Measurements from ENCODE around the gene MORF4L2. TPM values are rescaled to one million over a fixed set of nuclear protein-coding genes. Genes with fewer than 3 reads are reported as not detected.
A peak's percentile ranks its signal among the peaks of the same experiment; 100 is the strongest.

The MORF4L2 gene
- polyA plus RNA-seq, 1 of the 3 experiments (the other 2 are of a cell fraction), result 221 TPM

DNA sequence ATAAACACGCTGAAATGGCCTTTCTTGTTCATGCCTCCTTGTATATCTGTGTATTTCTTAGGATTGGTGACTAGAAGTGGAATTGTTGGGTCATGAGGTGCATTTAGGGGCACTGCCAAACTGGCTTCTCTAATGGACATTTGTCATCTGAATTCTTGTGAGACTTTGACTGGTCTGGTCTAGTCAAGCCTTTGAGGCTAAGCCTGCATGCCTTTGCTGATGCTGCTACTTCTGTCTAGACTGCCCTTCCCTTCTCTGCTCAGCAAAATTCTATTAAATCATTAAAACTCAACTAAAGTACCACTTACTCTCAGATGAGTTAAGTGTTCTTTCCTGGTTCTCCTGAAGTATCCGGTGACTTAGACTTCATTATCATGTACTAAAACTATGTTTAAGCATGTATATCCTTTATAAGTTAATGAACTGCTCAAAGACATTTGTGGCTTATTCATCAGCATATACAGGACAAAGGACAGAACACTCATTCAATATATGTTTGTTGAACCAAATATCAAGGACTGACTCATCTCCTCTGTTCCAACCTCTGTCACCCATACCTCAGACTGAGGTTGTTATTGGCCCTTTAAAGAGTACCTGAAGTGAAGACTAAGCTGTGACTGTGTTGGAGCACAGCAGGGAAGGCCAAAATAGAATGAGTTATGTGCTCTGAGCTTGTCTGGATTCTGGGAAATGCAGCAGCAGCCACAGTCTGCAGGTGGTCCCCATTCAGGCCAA, 48.7 kb downstream of the MORF4L2 start (continued):
- TF ChIP-seq, protein P1, sequence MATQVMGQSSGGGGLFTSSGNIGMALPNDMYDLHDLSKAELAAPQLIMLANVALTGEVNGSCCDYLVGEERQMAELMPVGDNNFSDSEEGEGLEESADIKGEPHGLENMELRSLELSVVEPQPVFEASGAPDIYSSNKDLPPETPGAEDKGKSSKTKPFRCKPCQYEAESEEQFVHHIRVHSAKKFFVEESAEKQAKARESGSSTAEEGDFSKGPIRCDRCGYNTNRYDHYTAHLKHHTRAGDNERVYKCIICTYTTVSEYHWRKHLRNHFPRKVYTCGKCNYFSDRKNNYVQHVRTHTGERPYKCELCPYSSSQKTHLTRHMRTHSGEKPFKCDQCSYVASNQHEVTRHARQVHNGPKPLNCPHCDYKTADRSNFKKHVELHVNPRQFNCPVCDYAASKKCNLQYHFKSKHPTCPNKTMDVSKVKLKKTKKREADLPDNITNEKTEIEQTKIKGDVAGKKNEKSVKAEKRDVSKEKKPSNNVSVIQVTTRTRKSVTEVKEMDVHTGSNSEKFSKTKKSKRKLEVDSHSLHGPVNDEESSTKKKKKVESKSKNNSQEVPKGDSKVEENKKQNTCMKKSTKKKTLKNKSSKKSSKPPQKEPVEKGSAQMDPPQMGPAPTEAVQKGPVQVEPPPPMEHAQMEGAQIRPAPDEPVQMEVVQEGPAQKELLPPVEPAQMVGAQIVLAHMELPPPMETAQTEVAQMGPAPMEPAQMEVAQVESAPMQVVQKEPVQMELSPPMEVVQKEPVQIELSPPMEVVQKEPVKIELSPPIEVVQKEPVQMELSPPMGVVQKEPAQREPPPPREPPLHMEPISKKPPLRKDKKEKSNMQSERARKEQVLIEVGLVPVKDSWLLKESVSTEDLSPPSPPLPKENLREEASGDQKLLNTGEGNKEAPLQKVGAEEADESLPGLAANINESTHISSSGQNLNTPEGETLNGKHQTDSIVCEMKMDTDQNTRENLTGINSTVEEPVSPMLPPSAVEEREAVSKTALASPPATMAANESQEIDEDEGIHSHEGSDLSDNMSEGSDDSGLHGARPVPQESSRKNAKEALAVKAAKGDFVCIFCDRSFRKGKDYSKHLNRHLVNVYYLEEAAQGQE (IDR thresholded peaks at IDR 0.05; ENCODE audit: low read depth, low read length), result no peak
- TF ChIP-seq GABPA (IDR thresholded peaks at IDR 0.05; ENCODE audit: low read depth), result no peak
- no peak for TF ChIP-seq SIN3A (IDR thresholded peaks at IDR 0.05; ENCODE audit: borderline replicate concordance, low read depth, low read length)

DNA sequence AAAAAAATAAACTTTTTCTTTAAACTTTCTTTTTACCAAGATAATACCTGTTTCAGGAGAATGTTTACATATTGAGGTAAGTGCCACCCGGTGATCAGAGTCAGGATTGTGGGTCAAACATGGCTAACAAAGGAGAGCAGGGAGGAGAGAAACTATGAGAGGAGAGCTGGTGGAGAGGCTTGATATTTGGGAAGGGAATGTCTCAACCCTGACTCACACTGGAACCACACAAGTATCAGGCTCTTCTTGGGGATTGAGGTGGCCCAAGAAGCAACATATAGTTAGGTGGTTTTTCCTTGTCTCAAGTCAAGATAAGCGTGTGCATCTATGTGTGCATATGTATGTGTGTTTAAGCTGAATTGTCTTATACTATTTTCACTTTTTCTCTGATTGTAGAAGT, 51.1 kb downstream of the MORF4L2 start:
- H2AFZ ChIP-seq (ENCODE audit: low read depth), result 0 out of 2 replicates have a peak overlapping the region, but pooled peaks have one; percentile 41
- TF ChIP-seq FOSL2 (IDR thresholded peaks at IDR 0.05; ENCODE audit: borderline replicate concordance, low read depth) (no peak), POLR2AphosphoS5 (IDR thresholded peaks at IDR 0.05; ENCODE audit: low read depth, low read length) (no peak), SMC3 (IDR thresholded peaks at IDR 0.05; ENCODE audit: low read depth, low read length) (no peak), CHD2 (IDR thresholded peaks at IDR 0.05; ENCODE audit: low read length, partially characterized antibody) (no peak), NFIC (IDR thresholded peaks at IDR 0.05; ENCODE audit: borderline replicate concordance) (no peak), MXI1 (IDR thresholded peaks at IDR 0.05; ENCODE audit: low read depth, low read length) (no peak), EP300 (IDR thresholded peaks at IDR 0.05; ENCODE audit: borderline replicate concordance in 1 of 2, low read depth in 1 of 2, low read length in 1 of 2) (no peak), SIN3A (IDR thresholded peaks at IDR 0.05; ENCODE audit: borderline replicate concordance, low read depth, low read length) (no peak), GABPA (IDR thresholded peaks at IDR 0.05; ENCODE audit: low read depth) (no peak), TAF1 (IDR thresholded peaks at IDR 0.05; ENCODE audit: borderline replicate concordance, low read depth, low read length) (no peak), GATA2 (CRISPR knock-in tag; IDR thresholded peaks at IDR 0.05) (no peak), RXRA (IDR thresholded peaks at IDR 0.05; ENCODE audit: borderline replicate concordance, low read depth) (no peak), RAD21 (IDR thresholded peaks at IDR 0.05; ENCODE audit: low read length) (no peak)
- TF ChIP-seq, protein P2, sequence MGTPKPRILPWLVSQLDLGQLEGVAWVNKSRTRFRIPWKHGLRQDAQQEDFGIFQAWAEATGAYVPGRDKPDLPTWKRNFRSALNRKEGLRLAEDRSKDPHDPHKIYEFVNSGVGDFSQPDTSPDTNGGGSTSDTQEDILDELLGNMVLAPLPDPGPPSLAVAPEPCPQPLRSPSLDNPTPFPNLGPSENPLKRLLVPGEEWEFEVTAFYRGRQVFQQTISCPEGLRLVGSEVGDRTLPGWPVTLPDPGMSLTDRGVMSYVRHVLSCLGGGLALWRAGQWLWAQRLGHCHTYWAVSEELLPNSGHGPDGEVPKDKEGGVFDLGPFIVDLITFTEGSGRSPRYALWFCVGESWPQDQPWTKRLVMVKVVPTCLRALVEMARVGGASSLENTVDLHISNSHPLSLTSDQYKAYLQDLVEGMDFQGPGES (IDR thresholded peaks at IDR 0.05; ENCODE audit: low read depth, low read length), result no peak
- TF ChIP-seq, protein P3, sequence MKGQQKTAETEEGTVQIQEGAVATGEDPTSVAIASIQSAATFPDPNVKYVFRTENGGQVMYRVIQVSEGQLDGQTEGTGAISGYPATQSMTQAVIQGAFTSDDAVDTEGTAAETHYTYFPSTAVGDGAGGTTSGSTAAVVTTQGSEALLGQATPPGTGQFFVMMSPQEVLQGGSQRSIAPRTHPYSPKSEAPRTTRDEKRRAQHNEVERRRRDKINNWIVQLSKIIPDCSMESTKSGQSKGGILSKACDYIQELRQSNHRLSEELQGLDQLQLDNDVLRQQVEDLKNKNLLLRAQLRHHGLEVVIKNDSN (IDR thresholded peaks at IDR 0.05; ENCODE audit: borderline replicate concordance, low read depth), result no peak
- TF ChIP-seq, protein P4, sequence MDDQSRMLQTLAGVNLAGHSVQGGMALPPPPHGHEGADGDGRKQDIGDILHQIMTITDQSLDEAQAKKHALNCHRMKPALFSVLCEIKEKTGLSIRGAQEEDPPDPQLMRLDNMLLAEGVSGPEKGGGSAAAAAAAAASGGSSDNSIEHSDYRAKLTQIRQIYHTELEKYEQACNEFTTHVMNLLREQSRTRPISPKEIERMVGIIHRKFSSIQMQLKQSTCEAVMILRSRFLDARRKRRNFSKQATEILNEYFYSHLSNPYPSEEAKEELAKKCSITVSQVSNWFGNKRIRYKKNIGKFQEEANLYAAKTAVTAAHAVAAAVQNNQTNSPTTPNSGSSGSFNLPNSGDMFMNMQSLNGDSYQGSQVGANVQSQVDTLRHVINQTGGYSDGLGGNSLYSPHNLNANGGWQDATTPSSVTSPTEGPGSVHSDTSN (IDR thresholded peaks at IDR 0.05), result no peak
- TF ChIP-seq, protein P1 (IDR thresholded peaks at IDR 0.05; ENCODE audit: low read depth, low read length), result no peak
- 40% methylated on average over 2 of the region's 2 CpGs for WGBS (ENCODE audit: low lambda C conversion rate)
- no peak overlapping the region for H3K4me2 ChIP-seq
- H3K4me3 ChIP-seq (ENCODE audit: low read depth in 2 of 2, low read length in 1 of 2), result no peak overlapping the region
- H3K9ac ChIP-seq, result no peak overlapping the region
- peaks cover 4% of the 10 kb centered on the region for H3F3A ChIP-seq (replicated peaks; ENCODE audit: insufficient read depth)
- CTCF ChIA-PET, result no interaction called here
- H3K27ac ChIP-seq (ENCODE audit: low read depth in 2 of 2, low read length in 1 of 2), result no peak overlapping the region
- DNase-seq, result no peak
- no peaks in the 10 kb centered on the region for H3K9me2 ChIP-seq
- H3K9me3 ChIP-seq, result no peaks in the 10 kb centered on the region
- H3K79me2 ChIP-seq (ENCODE audit: insufficient read depth), result no peaks in the 10 kb centered on the region; the same call in 1 of the 2 replicates
- peaks cover 0 to 4% of the 10 kb centered on the region in 2 experiments; a peak in 3 of 4 replicates for H3K4me1 ChIP-seq (ENCODE audit: control insufficient read depth in 1 of 2, insufficient read depth in 2 of 2, low read depth in 1 of 2, low read length in 1 of 2)
- no peaks in the 10 kb centered on the region; the same call in 1 of the 2 replicates for H3K27me3 ChIP-seq (ENCODE audit: insufficient read depth)
- H4K20me1 ChIP-seq (ENCODE audit: insufficient read depth), result no peaks in the 10 kb centered on the region
- POLR2A ChIA-PET, result no interaction called here
- H3K36me3 ChIP-seq (replicated peaks in 1 of 2; ENCODE audit: control insufficient read depth in 1 of 2, insufficient read depth in 2 of 2, low read length in 1 of 2), result no peaks in the 10 kb centered on the region
